Suprapubic skin (tissue), 3 donors: ENCODE measurements around the gene RAB3GAP2.

Experiments used
- CTCF ChIP-seq, 2 donors: fragments of 200-600 bp in 1 of 2; fragments of 450-650 bp in 1 of 2; sonication (generic) in 1 of 2; IDR thresholded peaks; one replicate each; pipeline ENCODE4 v1.5.1; 2016 to 2019; ENCODE audit warnings: antibody characterized with exemption in 2 of 2, mild to moderate bottlenecking in 1 of 2, moderate library complexity in 1 of 2
- EP300 ChIP-seq: sonication (generic); formaldehyde crosslinking; IDR thresholded peaks from one replicate; pipeline ENCODE4 v1.6.1; 2017; ENCODE audit warnings: antibody characterized with exemption

DNA sequence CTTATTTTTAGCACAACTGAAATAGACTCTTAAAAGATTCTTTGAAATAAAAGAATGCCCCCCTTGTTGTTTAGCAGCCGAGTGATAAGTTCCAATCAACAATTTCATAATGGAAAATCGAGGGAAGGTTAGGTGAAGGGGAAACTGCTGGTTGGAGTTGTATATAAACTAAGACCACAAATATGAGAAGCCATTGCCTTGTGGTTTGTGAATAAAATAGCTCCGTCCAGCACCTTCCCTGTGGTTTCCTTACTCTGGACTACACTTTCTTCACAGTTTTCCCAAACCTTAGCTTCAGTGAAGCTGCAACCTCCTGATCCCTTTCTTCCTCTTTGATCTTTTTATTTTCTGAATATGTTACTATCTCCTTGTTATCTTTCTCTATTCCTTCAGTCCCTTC, 6.7 kb upstream of the RAB3GAP2 start:
- no peak for TF ChIP-seq CTCF (IDR thresholded peaks at IDR 0.05)
- no peak for TF ChIP-seq EP300
